ENCODE measurements around the gene TAS2R13.

The TAS2R13 gene

DNA sequence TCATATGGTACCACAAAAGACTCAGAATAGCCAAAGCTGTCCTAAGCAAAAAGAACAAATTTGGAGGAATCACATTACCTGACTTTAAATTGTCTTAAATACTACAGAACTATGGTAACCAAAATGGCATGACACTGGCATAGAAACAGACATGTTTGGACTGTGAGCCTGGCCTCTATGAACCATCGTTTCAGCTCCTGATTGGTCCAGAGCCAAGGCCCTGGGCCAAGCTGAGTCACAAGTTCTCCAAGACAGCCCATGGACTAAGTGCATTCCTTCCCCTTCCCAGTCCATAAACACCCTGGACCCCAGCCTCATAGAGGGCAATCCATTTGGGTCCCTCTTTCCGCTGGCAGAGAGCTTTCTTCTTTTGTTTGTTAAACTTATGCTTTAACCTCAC lies 48.0 kb downstream of the TAS2R13 start:
- H3K4me3 ChIP-seq (ENCODE audit: low read length): no peak overlapping the region
- no peaks in the 10 kb centered on the region for H4K20me1 ChIP-seq (ENCODE audit: insufficient read depth, low read length)
- H2AFZ ChIP-seq (ENCODE audit: low read depth, low read length): no peak overlapping the region

More for the DNA sequence above, 48.0 kb downstream of the TAS2R13 start:
- TF ChIP-seq CTCF (IDR thresholded peaks at IDR 0.05; ENCODE audit: low read depth, low read length): no peak
- TF ChIP-seq EZH2phosphoT487 (IDR thresholded peaks at IDR 0.05; ENCODE audit: low read depth): no peak
- H3K9me3 ChIP-seq (ENCODE audit: insufficient read depth, low read length): 0 out of 2 replicates have a peak, but pooled peaks cover 2% of the 10 kb centered on the region
- peaks cover 6% of the 10 kb centered on the region for H3K36me3 ChIP-seq (replicated peaks; ENCODE audit: low read depth, low read length)
- no peaks in the 10 kb centered on the region for H3K27me3 ChIP-seq (ENCODE audit: low read depth, low read length)
- no peak overlapping the region for H3K9ac ChIP-seq (ENCODE audit: low read length)
- no peaks in the 10 kb centered on the region for H3K4me1 ChIP-seq (ENCODE audit: low read length)
- H3K4me2 ChIP-seq (ENCODE audit: low read length): no peak overlapping the region
- H3K79me2 ChIP-seq (ENCODE audit: low read length): no peaks in the 10 kb centered on the region
- no peak overlapping the region for H3K27ac ChIP-seq (ENCODE audit: low read length)

All from OCI-LY3 (cell line).